ENCODE results near the gene LRRC4C. TPM values are rescaled to one million over a fixed set of nuclear protein-coding genes. Genes with fewer than 3 reads are reported as not detected.

LRRC4C gene
- total and polyA plus RNA-seq, 2 experiments from 2014 or later = 0.35 to 1.1 TPM

- H3K27ac ChIP-seq (ENCODE audit: low read depth) = no peak overlapping the region
- no peak overlapping the region for H3K4me2 ChIP-seq
- peaks cover 3% of the 10 kb centered on the region; the same call in 1 of the 3 replicates for H3K9me3 Mint-ChIP-seq
- no peak overlapping the region for H3K27ac Mint-ChIP-seq
- H3K4me3 Mint-ChIP-seq = no peak overlapping the region
- no peaks in the 10 kb centered on the region for H3K36me3 ChIP-seq (ENCODE audit: insufficient read depth)
- no peak for TF ChIP-seq CREB1 (CRISPR knock-in tag; IDR thresholded peaks at IDR 0.05; ENCODE audit: low read depth)
- TF ChIP-seq CTCF (conservative IDR thresholded peaks at IDR 0.05; ENCODE audit: low read depth in 2 of 2) = no peak
- no peak for TF ChIP-seq ZNF114 (CRISPR knock-in tag; IDR thresholded peaks at IDR 0.05)
- no peak for TF ChIP-seq ZNF462 (CRISPR knock-in tag; IDR thresholded peaks at IDR 0.05)
- TF ChIP-seq POLR2AphosphoS5 (IDR thresholded peaks at IDR 0.05; ENCODE audit: low read depth) = no peak
- no peak for TF ChIP-seq ETS1 (IDR thresholded peaks at IDR 0.05)
- TF ChIP-seq EZH2 (IDR thresholded peaks at IDR 0.05; ENCODE audit: low read depth, unreplicated experiment) = no peak
- TF ChIP-seq ZNF331 (CRISPR knock-in tag; IDR thresholded peaks at IDR 0.05; ENCODE audit: low read depth) = no peak
- no peak for TF ChIP-seq NANOG (IDR thresholded peaks at IDR 0.05; ENCODE audit: borderline replicate concordance)
- no peak for TF ChIP-seq EZH2phosphoT487 (IDR thresholded peaks at IDR 0.05; ENCODE audit: unreplicated experiment)
- no peak for TF ChIP-seq REST (IDR thresholded peaks at IDR 0.05; ENCODE audit: unreplicated experiment)
- TF ChIP-seq JUNB (IDR thresholded peaks at IDR 0.05; ENCODE audit: unreplicated experiment) = no peak
- no peak for TF ChIP-seq STAT1 (IDR thresholded peaks at IDR 0.05; ENCODE audit: unreplicated experiment)
- H3K4me3 ChIP-seq = no peak overlapping the region
- no peaks in the 10 kb centered on the region for H4K20me1 ChIP-seq (replicated peaks; ENCODE audit: insufficient read depth)
- no peaks in the 10 kb centered on the region for H3F3A ChIP-seq (replicated peaks; ENCODE audit: low read depth)
- no peaks in the 10 kb centered on the region for H3K27me3 ChIP-seq (ENCODE audit: insufficient read depth)
- 0 out of 3 replicates have a peak, but pooled peaks cover 3% of the 10 kb centered on the region for H3K36me3 Mint-ChIP-seq (ENCODE audit: low read depth)
- peaks cover 5% of the 10 kb centered on the region; the same call in 2 of the 3 replicates for H3K4me1 Mint-ChIP-seq
- H3K4me1 ChIP-seq (ENCODE audit: insufficient read depth) = no peaks in the 10 kb centered on the region
- H3K79me2 ChIP-seq (replicated peaks; ENCODE audit: insufficient read depth) = no peaks in the 10 kb centered on the region
- DNase-seq (ENCODE audit: low spot score) (no peak), ATAC-seq (no peak)
- no peak overlapping the region for H2AFZ ChIP-seq
- H3K9me2 ChIP-seq (ENCODE audit: insufficient read depth) = no peaks in the 10 kb centered on the region
- no peaks in the 10 kb centered on the region for H3K27me3 Mint-ChIP-seq (ENCODE audit: insufficient read depth, low read depth, poor library complexity)
Observed at GRCh38 chr11:40827116-40827515, 632.3 kb downstream of the LRRC4C start.

All from GM23338 (cell line).